Measurements from ENCODE around the gene CACNB2.

CACNB2 gene

DNA sequence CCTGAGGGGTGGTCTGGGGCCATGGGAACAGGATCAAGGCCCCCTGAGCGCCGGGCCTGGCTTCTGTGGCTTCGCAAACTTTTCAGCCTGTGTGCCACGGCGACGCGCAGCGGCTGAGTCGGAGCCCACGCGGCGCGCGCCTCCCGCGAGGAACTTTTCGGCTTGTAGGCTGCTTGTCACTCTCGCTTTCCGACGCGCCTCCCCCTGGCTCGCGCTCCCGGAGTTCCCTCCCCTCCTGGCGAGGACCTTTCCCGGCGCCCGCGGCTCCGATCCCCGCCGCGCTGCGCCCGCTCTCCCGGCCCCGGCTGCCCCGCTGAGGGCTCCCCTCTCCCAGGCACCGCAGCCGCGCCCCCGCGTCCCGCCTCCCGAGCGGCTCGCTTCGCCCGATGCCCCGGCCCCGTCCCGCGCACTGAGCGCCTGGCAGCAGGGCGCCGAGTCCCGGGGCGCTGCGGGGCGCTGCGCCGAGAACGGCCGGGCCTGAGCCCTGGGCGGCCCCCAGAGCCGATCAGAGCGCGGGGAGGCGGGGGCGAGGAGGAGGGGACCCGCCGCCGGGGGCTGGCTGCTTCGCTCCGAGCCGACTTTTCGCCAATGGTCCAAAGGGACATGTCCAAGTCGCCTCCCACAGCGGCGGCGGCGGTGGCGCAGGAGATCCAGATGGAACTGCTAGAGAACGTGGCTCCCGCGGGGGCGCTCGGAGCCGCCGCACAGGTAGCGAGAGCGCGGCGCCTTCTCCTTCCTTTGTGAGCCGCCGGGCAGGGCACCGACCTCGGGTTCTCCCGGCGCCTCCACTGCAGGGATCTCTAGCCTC, at the start of gene CACNB2:
Gene CACNB2, plus strand, starts transcription at position 276 of the 808 bp plus-strand sequence.
- DNase-seq (ENCODE audit: low spot score): no peak

DNA sequence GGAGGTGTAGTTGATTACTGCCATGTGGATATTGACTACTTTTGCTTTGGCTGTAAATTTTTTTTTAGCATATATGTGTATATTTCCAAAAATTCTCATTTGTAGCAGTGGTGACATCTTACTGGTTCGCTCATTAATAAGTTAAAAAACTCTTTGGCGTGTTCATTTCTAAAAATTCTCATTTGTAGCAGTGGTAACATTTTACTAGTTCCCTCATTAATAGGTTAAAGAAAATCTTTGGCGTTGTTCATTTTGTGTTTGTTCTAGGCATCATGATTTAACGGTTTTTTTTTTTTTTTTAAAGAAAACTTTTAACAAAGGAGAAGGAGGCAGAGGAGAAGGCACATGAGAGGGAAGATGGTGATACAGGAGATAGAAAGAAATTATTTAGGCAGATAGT, 45.9 kb upstream of the CACNB2 start:
- DNase-seq (ENCODE audit: low spot score): no peak

DNA sequence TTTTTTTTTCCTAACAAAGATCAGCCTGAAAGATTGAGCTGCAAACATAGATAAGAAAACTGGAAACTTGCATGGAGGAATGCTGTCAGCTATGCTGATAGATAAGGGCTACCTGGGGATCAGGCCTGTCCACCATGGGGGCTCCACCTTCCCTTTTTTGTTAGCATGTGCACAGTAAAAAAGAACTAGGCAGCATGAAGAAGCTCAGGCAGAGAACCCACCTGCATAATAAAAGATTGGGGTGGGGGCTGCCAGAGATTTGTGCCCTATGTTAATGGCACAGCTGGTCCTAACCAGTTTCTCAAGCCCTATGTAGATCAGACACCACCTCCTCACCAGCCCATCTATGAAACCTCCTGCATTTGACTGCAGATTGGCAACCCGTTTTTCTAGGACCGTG, 45.4 kb upstream of the CACNB2 start:
- no peak for DNase-seq (ENCODE audit: low spot score)

DNA sequence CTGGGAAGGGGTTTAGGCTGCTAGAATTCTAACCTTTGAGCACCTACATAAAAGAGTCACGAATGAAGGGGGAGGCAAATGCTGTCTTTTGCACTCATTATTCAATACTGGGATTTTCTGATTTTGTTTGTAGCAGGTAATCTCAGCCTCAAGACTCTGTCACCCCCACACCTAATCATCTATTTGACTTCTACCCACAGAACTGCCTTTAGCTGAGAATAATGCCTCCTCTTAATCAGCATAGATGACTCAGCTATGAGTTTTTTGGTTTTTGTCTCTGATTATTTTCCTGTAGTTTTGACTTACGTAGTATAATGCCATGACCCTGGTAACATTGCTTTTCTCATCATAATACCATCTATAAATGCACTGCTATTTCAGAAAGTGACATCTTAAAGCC, 42.7 kb upstream of the CACNB2 start:
- DNase-seq (ENCODE audit: low spot score): no peak

DNA sequence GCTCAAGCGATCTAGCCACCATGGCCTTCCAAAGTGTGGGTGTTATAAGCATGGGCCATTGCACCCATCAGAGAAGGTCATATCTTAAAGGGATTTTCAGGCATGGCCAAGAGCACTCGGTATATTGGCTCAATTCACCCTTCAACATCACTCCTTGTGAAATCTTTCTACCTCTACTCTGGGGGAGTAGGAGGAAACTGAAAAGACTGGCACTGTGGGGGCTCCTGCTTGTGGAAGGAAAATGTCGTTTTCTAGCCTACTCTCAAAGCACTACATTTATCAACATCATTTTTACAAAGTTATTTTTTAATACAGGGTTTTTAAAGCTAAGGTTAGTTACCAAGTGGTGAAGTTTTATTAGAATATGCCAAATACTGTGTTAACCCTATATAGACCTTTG, 42.0 kb upstream of the CACNB2 start:
- no peak for DNase-seq (ENCODE audit: low spot score)

DNA sequence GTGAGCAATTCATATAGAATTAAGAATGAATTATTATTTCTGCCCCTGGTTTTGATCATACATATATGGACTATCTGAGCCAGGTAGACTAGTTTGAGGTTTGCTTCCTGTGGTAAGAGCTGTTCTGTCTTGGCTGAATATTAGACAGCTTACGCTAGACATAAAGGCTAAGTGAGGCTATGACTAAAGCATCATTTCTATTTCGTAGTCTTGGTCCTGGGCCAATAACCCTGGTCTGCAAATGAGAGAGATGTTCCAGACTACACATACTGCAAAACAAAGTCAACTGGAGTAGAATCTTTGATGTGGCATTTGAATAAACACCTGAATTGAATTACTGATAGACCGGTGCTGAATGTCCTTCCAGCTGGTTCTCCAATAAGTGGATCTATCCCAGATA, 40.8 kb upstream of the CACNB2 start:
- DNase-seq (ENCODE audit: low spot score): no peak

DNA sequence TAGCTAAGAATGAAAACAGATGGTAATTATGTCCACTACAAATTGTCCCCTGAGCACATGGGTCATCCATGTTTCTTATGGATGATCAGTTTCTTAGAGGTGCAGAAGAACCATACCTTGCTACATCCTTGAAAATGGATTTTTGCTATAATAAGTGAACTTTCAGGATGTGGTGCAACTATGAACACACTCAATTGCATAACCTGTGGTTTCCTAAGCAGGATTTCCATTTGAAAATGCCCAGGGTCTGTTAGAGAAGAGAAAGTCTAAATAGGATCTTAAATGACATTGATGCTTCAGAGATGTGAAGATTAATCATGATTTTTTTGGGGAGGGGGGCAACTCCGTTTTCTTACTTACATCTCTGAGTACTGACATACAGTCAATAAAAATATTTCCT, 39.6 kb upstream of the CACNB2 start:
- no peak for DNase-seq (ENCODE audit: low spot score)

DNA sequence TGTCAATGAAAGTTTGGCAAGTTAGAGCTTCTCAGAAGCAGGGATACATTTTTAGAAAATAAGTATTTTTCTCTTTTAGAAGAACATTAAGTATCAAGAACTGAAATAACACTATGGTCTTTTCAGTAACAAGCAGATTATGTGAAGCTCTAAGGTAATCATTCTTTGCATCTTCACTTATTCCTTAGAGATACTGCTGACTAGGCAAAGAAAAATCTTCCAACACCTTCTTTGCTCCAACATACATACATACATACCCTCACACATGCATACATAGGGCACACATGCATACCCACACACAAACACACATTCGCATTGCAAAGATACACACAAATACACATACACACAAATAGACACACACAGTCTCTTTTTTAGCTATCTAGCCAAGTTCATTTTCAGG, 37.8 kb upstream of the CACNB2 start:
- no peak for DNase-seq (ENCODE audit: low spot score)

DNA sequence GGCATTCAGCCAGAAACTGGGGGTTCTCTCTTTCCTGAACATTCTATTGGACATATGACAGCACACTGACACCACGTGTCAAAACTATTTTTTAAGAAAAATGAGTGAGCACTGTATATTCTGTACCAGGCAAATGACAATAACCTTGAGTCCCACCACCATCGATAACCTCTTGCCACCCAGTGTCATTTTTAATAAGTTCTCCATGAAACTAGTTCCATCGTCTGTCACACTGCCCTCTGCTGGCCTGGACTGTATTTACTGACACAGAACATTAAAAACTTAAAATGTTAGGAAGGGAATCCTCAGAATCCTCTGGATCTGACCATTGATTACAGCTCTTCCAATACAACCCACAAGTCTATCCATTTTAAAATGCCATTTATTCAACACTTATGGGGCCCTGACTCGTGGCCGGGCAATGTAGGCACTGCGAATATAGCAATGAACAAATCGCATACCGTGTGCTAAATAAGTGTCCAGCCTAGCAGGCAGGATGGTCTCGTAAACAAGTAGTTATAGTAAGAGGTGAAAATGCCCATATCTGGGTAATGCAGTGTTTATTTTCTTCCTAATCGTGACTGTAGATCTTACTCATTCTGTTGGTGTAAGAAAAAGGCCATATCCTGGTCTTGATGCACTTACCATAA, 35.9 kb upstream of the CACNB2 start:
- peak; percentile 36 for DNase-seq (ENCODE audit: low spot score)

DNA sequence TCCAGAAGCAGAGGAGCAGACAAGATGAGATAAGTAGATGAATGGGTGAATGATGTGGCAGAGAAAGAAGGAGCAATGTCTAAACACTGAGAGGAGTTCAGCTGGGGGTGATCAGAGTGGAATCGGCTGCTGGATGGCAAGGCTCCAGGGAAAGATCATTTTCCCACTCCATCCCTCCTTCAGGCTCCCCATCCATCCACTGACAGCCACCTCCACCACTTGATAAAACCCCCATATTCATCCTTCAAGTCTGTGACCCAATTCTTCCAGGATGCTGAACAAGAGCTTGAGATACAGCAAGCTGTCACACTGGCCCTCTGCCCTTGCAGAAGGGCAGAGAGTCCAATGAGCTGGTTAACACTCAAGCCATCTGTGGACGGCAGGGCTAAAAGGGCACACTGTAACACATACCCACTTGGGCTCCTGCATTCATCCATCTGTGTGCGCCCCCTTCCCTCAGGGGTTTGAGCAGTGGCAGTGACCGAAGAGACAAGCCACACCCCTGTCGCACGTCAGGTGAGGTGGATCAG, 30.8 kb upstream of the CACNB2 start:
- no peak for DNase-seq (ENCODE audit: low spot score)

DNA sequence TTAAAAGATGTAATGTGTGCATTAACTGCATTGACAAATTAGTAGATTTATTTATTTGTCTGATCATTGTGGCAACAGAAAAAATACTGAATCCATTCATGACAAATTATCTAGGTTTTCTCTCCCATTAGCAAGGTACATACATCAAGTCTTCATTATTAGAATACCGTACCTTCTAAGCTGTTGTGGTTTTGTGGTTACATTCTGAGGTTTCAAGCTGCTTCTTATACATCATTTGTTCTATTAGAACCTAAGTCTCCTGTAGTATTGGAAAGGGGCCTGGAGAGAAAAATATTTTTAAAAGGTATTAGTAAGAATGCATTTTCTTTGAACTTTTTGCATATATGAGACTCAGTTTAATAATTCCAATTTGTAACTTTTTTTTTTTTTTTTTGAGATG, 26.3 kb upstream of the CACNB2 start:
- no peak for DNase-seq (ENCODE audit: low spot score)

DNA sequence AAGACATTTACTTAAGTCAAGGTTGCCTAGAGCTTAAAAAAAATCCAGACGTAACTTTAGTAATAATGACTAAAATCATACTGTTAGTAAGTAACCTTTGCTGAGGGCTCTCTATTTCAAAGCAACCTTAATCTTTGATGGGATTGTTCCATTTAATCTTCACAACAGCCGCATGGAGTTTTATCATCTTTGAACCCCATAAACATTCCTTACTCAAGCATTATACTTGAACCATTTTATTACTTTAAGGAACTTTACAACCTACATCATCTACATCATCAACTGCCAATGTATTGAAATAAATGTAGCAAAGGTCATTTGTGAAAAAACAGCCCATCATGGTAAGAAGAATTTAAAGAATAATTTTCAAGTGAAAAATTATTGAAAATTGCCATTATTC, 22.9 kb upstream of the CACNB2 start:
- no peak for DNase-seq (ENCODE audit: low spot score)

DNA sequence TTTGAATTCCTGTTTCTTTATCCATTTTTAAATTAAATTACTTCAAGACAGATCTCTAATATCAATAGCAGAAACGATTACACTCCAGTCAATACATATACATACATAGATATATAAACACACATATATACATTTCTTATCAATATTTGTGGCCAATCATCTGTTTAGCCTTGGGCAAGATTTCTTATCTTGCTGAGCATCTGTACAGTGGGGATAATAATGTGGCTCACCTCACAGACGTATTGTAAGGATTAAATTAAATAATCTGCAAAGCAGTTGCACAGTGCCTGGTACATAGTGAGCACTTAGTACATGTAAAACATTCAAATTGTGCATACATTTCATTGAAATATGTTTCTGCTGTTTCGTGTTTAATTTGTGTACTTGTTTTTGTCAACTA, 17.5 kb upstream of the CACNB2 start:
- DNase-seq (ENCODE audit: low spot score): no peak

DNA sequence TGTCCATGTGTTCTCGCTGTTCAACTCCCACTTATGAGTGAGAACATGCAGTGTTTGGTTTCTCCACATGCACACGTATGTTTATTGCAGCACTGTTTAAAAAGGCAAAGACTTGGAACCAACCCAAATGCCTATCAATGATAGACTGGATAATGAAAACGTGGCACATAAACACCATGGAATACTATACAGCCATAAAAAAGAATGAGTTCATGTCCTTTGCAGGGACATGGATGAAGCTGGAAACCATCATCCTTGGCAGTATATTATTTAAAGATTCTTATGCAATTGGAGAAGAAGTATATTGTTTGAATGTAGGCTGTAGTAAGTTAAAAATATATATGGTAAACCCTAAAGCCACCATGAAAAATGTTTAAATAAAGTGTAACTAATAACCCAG, 7.2 kb upstream of the CACNB2 start:
- no peak for DNase-seq (ENCODE audit: low spot score)

DNA sequence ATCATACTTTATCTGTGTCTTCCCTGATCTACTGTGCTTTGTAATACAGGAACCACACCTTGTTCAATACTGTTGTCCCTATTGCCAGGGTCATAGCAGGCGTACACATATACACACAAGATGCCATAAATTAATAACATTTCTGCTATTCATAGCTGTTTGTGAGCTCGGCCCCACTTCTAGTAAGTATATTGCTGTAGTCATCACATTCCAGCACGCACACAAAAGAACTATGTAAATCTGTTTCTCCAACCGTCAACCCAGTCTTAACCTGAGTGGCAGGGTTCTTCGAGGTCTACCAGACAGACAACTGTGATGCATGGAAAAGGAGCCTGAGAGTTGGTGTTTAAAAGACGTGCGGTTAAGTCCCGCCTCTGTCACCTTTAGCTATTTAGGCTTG, 5.7 kb upstream of the CACNB2 start:
- DNase-seq (ENCODE audit: low spot score): no peak

DNA sequence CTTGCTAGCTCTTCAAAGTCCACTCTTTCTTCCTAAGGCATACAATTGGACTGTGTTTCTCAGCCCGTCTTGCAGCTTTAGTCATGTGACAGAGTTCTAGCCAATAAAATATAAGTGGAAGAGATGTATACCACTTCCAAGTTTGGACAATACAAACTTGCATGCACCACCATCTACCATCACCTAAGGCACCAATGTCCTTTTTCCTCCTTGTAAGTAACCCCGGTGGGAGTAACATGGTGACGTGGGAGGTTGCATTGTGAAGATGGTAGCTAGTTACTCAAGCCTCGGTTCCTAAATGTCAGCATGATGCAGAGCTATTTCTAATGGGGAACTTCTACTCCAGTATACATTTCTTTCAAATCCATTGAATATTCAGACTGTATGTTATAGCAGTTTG, 5.3 kb upstream of the CACNB2 start:
- no peak for DNase-seq (ENCODE audit: low spot score)

DNA sequence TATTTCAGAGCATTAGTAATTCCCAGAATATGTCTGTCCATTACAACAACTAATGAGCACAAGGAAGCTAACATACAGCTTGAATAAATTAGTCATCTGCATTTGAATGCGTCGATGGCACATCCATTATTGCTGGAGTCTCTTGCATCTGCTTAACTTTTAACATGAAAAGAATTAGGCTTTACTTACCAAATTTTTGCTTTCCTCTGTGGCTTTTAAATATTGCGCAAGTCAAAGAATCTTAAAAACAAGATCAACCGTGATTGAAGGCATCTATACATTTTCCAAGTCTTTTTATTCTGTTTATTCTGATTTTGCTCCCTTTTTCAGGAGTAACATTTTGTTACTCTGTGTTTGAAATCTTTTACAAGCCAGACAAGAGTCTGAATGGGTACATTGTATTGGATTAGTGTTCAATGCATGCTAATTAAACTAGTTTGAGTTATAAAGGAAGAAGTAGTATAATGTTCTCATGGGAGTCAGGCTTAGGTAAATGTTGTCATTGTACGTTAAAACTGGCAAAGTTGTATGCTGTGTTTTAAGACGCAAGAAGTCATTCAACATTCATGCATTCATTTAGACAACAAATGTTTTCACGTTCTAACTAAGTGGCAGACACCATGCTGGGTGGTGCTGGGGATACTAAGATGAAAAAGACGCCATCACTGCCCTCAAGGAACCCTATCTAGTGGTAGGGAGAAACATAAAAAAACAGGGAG, 4.0 kb upstream of the CACNB2 start:
- DNase-seq (ENCODE audit: low spot score): no peak

DNA sequence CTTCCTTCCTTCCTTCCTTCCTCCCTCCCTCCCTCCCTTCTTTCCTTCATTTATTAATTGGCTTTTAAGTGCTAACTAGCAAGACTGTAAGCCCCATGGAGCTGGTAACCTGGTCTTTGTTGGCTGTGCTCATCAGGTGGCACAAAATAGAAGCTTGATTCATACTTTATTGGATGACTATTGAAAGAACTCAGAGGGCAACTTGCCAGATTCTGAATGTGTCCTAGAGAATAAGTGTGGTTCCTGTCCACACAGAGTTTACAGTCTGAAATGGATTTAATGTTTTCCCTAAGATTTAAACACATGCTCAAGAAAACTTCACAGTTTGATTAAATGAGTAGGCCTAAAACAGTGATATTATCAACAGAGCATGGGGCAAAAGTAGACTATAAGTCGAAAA, 3.1 kb upstream of the CACNB2 start:
- no peak for DNase-seq (ENCODE audit: low spot score)

DNA sequence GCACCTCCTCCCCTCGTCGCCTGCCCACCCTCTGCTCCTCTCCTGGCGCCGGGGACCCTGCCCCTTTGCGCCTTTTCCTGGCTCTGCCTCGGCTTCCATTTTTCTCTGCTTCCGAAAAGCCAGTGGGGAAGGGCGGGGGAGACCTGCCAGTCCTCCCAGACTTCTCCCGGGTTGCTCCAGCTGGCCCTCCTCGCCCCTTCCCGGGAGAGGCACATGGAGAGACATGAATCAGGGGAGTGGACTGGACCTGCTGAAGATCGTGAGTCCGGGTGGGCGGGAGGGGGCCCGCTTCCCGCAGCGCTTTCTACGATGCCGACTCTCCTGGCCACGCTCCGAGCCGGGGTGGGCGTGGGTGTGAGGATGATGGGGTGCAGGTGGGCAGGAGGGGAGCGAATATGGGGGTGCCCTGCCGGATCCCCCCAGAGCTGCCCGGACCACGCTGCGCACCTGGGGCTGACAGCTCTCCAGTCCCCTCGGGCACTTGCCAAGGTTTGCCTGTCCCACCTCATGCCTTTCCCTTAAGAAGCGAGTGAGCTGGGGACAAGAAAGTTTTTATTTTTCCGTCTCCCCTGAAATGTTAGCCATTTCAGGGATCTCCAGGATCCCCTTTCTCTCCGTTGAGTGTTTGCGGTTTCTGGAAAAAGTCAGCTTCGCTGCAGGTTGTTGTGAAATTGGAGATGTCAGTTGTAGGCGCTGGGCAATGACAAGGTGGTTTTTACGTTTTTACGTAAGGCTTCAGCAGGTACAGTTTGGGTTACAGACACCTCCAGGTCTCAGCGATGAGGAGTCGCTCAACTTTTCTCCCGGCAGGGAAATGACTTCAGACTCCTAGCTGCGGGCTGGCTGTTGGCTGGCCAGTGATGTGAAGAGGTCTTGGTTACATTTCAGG, 977 bp downstream of the CACNB2 start:
- no peak for DNase-seq (ENCODE audit: low spot score)

DNA sequence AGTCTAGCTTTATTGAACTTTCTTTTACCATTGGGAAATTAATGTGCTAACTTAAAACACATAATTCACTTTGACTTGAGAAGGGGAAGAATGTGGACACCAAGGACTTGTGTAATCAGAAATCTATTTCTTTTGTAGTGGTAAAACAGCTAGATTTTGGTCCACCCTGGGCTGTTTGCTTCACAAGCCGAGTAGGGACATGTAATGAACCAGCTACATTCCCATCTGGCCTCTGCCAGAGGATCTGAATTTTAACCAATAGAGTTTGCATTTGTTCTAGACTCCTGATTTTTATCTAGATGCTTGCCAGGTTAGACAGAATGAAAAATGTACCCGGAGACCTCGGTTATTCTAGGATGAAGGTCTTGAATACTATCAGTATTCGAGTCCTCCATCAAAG, 1.9 kb downstream of the CACNB2 start:
- DNase-seq (ENCODE audit: low spot score): no peak

DNA sequence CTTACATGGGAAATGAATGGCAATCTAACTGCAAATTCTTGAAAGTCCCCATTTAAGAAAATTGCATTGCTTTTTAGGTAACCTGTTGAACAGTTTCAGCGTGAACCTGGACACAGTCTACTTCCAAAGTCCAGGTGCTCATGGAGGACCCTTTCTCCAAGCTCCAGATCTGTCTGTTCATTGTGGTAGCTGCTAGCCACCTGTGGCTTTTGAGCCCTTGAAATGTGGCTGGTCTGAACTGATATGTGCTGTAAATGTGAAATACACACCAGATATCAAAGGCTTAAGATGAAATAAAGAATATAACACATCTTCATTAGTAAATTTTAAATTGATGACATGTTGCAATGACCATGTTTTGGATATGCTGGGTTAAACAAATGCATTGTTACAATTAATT, 4.2 kb downstream of the CACNB2 start:
- DNase-seq (ENCODE audit: low spot score): no peak

DNA sequence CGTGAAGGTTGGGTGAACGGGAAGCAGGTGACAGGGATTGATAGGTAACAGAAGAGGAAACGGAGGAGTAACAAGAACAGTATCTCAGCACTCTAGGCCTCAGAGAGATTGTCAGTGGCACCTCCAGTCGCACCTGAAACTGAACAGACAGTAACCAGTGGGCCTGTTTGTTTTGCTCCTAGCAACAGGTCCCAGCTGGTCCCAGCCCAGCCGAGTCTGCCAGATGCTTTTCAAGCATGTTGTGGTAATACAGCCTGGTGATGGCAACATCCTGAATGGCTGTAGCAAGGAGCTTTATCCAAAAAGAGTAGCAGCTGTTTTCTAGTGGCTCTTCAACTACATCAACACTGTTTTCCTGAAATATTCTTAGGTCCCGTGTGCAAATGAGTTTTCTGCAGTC, 4.7 kb downstream of the CACNB2 start:
- no peak for DNase-seq (ENCODE audit: low spot score)

Measured in activated CD4-positive, alpha-beta T cell treated with anti-CD3 and anti-CD28 coated beads, Interleukin-2, Interleukin-4, amounts not matched to agents 100 ng/mL and 50 ng/mL, durations not matched to agents 16 hours and 8 hours (primary cell).